Measurements from ENCODE around the gene PCSK1N.

DNA sequence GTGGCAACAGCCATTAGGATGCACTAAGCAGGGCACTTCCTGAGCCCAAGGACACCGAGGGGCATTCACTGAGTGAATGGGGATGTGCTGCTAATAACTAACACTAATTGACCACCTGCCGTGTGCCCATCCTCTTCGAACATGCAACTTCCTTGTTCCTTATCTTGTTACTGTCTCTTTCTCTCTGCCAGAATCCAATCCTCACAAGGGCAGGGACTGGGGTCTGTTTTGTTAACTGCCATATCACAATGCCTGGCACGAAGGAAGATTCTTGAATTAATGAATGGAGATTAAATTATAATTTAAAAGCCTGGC is 7.8 kb downstream of the PCSK1N start:
- no peak for TF ChIP-seq POLR2A (IDR thresholded peaks at IDR 0.05)
- TF ChIP-seq, protein P1, sequence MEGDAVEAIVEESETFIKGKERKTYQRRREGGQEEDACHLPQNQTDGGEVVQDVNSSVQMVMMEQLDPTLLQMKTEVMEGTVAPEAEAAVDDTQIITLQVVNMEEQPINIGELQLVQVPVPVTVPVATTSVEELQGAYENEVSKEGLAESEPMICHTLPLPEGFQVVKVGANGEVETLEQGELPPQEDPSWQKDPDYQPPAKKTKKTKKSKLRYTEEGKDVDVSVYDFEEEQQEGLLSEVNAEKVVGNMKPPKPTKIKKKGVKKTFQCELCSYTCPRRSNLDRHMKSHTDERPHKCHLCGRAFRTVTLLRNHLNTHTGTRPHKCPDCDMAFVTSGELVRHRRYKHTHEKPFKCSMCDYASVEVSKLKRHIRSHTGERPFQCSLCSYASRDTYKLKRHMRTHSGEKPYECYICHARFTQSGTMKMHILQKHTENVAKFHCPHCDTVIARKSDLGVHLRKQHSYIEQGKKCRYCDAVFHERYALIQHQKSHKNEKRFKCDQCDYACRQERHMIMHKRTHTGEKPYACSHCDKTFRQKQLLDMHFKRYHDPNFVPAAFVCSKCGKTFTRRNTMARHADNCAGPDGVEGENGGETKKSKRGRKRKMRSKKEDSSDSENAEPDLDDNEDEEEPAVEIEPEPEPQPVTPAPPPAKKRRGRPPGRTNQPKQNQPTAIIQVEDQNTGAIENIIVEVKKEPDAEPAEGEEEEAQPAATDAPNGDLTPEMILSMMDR (IDR thresholded peaks at IDR 0.05), result no peak

Measured in thyroid gland (tissue), 4 donors.